MCF 10A (cell line): ENCODE results near the gene LAMTOR1. TPM values are rescaled to one million over a fixed set of nuclear protein-coding genes. Genes with fewer than 3 reads are reported as not detected.

Experiments
- BruUV-seq: library from RNA; stranded (reverse); fragments of 400-500 nt; replicated peaks from 2 replicates; lab custom pipeline; 2021; lab: Mats Ljungman, UMichigan
- CTCF ChIA-PET: fragments of 300-600 bp; sonication (Branson Sonifier 250); formaldehyde crosslinking; extraction: SDS; loops from one replicate; lab custom pipeline; 2021; ENCODE audit warnings: antibody characterized with exemption, inconsistent platforms; lab: Yijun Ruan, JAX
- POLR2A ChIA-PET: fragments of 300-600, 350-650 bp; sonication (Branson Sonifier 250); formaldehyde crosslinking; extraction: SDS; loops from one replicate; lab custom pipeline; 2020; ENCODE audit warnings: antibody characterized with exemption, inconsistent platforms; lab: Yijun Ruan, JAX
- DNase-seq: peaks from one replicate; pipeline ENCODE4 v3.0.0-alpha.2; 2018; ENCODE audit not compliant: unreplicated experiment
- H3K27ac Mint-ChIP-seq: one replicate; pipeline ENCODE4 v1.8.0; 2022; ENCODE audit warnings: mild to moderate bottlenecking, low read depth, mixed read lengths; ENCODE audit not compliant: unreplicated experiment
- H3K27me3 Mint-ChIP-seq: one replicate; pipeline ENCODE4 v1.8.0; 2022; ENCODE audit warnings: mixed read lengths; ENCODE audit not compliant: insufficient read depth, unreplicated experiment
- H3K36me3 Mint-ChIP-seq: one replicate; pipeline ENCODE4 v1.8.0; 2022; ENCODE audit warnings: mild to moderate bottlenecking, moderate library complexity, mixed read lengths; ENCODE audit not compliant: insufficient read depth, unreplicated experiment
- H3K4me1 Mint-ChIP-seq: one replicate; pipeline ENCODE4 v1.8.0; 2022; ENCODE audit warnings: mixed read lengths; ENCODE audit not compliant: insufficient read depth, unreplicated experiment
- H3K4me3 Mint-ChIP-seq: one replicate; pipeline ENCODE4 v1.8.0; 2022; ENCODE audit warnings: mild to moderate bottlenecking, moderate library complexity, mixed read lengths; ENCODE audit not compliant: unreplicated experiment
- H3K9me3 Mint-ChIP-seq: one replicate; pipeline ENCODE4 v1.8.0; 2022; ENCODE audit warnings: mixed read lengths; ENCODE audit not compliant: unreplicated experiment
- intact Hi-C: fragments of 100-400 bp; cut with micrococcal nuclease; formaldehyde crosslinking; loops from 2 replicates; pipeline ENCODE4 v1.14.1; 2022
- total RNA-seq: library from RNA; stranded (reverse); gene quantifications from 2 replicates; pipeline ENCODE4 v1.2.3, GENCODE V29; 2022
- TF ChIP-seq, protein P1 (sequence below): fragments of 200-600 bp; IDR thresholded peaks from one replicate; pipeline ENCODE4 v1.8.0; 2022; ENCODE audit warnings: antibody characterized with exemption, mild to moderate bottlenecking; ENCODE audit not compliant: unreplicated experiment

The LAMTOR1 gene
- total RNA-seq, 1 experiment from 2014 or later: 76.9 TPM

GRCh38 chr11:72081184-72081644 lies 21.9 kb downstream of the LAMTOR1 start:
- BruUV-seq: TSS peak; percentile 55
- Mint-ChIP-seq H3K4me3 (peak overlapping the region; percentile 99), H3K9me3 (no peaks in the 10 kb centered on the region), H3K36me3 (peaks cover 6% of the 10 kb centered on the region), H3K4me1 (peaks cover 44% of the 10 kb centered on the region), H3K27me3 (no peaks in the 10 kb centered on the region), H3K27ac (peak overlapping the region; percentile 99)
- ChIA-PET CTCF (interaction anchor here (0.8 to 2.3 kb wide), 6 partner anchors 10 to 102 kb away, joined by 3 to 24 read pairs (median 6); no protein-coding TSS in a partner anchor), POLR2A (interaction anchor here (0.7 to 2.0 kb wide), 9 partner anchors 9 to 55 kb away, joined by 3 to 13 read pairs (median 6); partner anchors contain the start of genes ANAPC15 and LAMTOR1)
- DNase-seq: no peak
- intact Hi-C loops: loop anchor here (2.0 kb wide), 1 partner anchor 32 kb away; the partner anchor contains the start of gene ANAPC15
- TF ChIP-seq, protein P1, sequence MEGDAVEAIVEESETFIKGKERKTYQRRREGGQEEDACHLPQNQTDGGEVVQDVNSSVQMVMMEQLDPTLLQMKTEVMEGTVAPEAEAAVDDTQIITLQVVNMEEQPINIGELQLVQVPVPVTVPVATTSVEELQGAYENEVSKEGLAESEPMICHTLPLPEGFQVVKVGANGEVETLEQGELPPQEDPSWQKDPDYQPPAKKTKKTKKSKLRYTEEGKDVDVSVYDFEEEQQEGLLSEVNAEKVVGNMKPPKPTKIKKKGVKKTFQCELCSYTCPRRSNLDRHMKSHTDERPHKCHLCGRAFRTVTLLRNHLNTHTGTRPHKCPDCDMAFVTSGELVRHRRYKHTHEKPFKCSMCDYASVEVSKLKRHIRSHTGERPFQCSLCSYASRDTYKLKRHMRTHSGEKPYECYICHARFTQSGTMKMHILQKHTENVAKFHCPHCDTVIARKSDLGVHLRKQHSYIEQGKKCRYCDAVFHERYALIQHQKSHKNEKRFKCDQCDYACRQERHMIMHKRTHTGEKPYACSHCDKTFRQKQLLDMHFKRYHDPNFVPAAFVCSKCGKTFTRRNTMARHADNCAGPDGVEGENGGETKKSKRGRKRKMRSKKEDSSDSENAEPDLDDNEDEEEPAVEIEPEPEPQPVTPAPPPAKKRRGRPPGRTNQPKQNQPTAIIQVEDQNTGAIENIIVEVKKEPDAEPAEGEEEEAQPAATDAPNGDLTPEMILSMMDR: no peak

- intact Hi-C loops: loop anchor here (1.0 to 2.0 kb wide), 2 partner anchors 32 to 40 kb away; partner anchors contain the start of gene ANAPC15
- ChIA-PET POLR2A (interaction anchor here (0.8 to 15.4 kb wide), 12 partner anchors 12 to 101 kb away, joined by 3 to 282 read pairs (median 10); partner anchors contain the start of gene ANAPC15), CTCF (interaction anchor here (0.8 to 2.3 kb wide), 7 partner anchors 10 to 102 kb away, joined by 3 to 24 read pairs (median 4); no protein-coding TSS in a partner anchor)
- H3K36me3 Mint-ChIP-seq: peaks cover 6% of the 10 kb centered on the region
- H3K4me3 Mint-ChIP-seq: peak within 1 kb of the TSS; percentile 99
- TF ChIP-seq, protein P1: no peak
- BruUV-seq: no TSS peak
- peaks cover 47% of the 10 kb centered on the region for H3K4me1 Mint-ChIP-seq
- H3K27me3 Mint-ChIP-seq: no peaks in the 10 kb centered on the region
- H3K27ac Mint-ChIP-seq: peak within 1 kb of the TSS; percentile 99
- DNase-seq: peak; percentile 100
- no peaks in the 10 kb centered on the region for H3K9me3 Mint-ChIP-seq
Observed at GRCh38 chr11:72080326-72081183, 22.5 kb downstream of the LAMTOR1 start, which contains the start of the genes LRRC51 and NUMA1. Gene LRRC51 (plus strand): TSS chr11:72080850. CDS start chr11:72089084, 8,234 bp downstream. Gene NUMA1 (minus strand): TSS chr11:72080542. CDS start chr11:72035943, 44,599 bp downstream.

DNA sequence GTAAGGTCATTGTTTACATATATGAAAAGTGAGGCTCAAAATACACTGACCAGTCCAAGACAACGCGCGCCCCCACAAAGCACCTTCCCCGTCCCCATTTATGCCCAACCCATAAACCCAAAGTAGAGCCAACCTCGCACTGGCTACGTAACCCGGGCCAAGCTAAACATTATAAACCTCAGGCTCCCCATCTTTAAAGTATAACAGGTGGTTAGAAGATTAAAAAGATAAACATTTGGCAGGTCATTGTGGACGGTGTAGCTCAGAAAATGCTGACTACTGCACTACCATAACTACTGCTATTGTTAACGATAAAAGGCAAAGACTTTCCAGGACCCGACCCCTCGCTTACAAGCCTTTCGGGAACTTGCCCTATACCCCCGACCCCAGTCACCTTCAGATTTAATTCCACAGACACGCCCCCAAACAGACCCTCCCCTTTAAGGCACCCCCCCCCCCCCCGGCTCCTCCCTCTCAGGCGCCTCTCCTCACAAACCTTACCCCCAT lies 23.2 kb downstream of the LAMTOR1 start:
- no peaks in the 10 kb centered on the region for H3K9me3 Mint-ChIP-seq
- DNase-seq: no peak
- peaks cover 49% of the 10 kb centered on the region for H3K4me1 Mint-ChIP-seq
- H3K27me3 Mint-ChIP-seq: no peaks in the 10 kb centered on the region
- H3K4me3 Mint-ChIP-seq: peak overlapping the region; percentile 99
- CTCF ChIA-PET: interaction anchor here (1.0 kb wide), 1 partner anchor 52 kb away, joined by 4 read pairs; no protein-coding TSS in a partner anchor
- peaks cover 6% of the 10 kb centered on the region for H3K36me3 Mint-ChIP-seq
- TF ChIP-seq, protein P1: no peak
- no TSS peak for BruUV-seq
- intact Hi-C loops: loop anchor here (1.0 to 2.0 kb wide), 2 partner anchors 33 to 40 kb away; partner anchors contain the start of gene ANAPC15
- POLR2A ChIA-PET: interaction anchor here (0.6 to 15.4 kb wide), 14 partner anchors 12 to 102 kb away, joined by 3 to 282 read pairs (median 6); partner anchors contain the start of gene ANAPC15
- peak overlapping the region; percentile 99 for H3K27ac Mint-ChIP-seq
